GM12872 (cell line): ENCODE results near the gene WNK1.

Source experiments
- TF ChIP-seq, protein P1 (sequence below): IDR thresholded peaks from 3 replicates; pipeline ENCODE4 v1.5.1; 2011; ENCODE audit warnings: low read depth, mild to moderate bottlenecking, low read length, moderate library complexity; ENCODE audit not compliant: insufficient read depth

The WNK1 gene

DNA sequence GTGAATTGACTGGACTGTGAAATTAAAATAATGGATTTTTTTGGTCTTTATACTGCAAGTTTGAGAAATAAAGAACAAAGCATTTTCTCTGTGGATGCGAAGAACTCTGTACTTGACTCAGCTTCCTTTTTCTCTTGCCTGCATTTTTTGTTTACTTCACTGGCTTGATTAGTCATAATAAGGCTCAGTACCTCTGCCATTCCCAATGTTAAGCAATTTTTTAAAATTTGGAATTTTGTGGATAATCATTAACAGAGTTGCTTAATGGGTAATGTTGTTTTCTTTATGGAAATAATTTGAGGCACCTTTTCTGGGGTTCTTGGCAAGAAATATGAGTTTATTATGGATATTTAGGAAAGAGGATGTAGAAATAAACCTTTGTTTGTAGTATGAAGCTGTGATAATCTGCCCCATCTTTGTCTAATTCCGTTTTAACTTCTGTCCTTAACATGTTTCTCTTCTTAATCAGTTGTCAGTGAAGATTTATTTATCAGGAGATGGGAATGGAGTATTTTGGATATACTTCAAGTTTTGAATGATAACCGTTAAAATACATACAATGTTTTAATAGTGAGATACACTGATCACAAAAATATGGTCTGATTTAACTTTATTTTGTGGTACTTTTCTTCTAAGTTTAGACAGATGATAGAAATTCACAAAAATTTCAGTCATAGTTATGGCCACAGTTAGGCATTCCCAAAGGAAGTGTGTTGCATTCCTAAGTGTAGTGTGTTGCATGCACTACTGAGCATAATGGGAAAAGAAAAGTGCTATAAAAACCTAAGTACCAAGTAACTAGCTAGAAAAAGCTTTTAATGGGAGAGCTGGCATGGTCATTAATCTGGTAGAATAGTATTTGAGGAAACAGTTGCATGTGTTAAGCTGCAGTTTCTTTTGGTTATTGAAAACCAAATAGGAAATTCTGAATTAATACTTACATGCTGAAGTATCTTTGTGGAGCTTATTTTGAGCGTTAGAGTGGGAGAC, 27.7 kb downstream of the WNK1 start:
- TF ChIP-seq, protein P1, sequence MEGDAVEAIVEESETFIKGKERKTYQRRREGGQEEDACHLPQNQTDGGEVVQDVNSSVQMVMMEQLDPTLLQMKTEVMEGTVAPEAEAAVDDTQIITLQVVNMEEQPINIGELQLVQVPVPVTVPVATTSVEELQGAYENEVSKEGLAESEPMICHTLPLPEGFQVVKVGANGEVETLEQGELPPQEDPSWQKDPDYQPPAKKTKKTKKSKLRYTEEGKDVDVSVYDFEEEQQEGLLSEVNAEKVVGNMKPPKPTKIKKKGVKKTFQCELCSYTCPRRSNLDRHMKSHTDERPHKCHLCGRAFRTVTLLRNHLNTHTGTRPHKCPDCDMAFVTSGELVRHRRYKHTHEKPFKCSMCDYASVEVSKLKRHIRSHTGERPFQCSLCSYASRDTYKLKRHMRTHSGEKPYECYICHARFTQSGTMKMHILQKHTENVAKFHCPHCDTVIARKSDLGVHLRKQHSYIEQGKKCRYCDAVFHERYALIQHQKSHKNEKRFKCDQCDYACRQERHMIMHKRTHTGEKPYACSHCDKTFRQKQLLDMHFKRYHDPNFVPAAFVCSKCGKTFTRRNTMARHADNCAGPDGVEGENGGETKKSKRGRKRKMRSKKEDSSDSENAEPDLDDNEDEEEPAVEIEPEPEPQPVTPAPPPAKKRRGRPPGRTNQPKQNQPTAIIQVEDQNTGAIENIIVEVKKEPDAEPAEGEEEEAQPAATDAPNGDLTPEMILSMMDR, result no peak

DNA sequence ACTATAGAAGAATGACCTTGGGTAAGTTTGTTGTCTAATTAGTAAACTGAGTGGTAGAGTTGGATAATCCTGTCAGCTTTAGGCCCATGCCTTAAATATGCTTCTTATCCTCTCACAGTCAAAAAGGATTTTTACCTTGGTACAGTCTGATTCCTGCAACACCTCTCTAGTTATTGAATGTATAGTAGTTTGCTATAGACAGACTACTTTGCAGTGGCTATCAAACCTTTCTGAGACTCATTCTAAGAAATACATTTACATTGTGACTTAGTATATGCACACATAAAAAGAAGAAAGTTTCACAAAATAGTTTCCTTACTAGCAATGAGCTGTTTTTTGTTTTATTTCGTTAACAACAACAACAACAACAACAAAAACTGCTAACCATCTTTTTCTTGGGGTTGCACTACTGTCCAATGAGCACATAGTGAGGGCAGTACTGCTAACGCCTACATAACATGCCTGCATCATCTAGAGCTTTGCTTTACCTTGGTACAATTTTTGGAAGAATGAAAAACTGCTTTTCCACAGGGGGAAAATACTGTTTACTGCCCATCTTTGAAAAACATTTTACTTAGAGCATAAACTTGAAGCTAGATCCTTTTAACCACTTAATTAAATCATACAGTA, 28.5 kb downstream of the WNK1 start:
- TF ChIP-seq, protein P1, result no peak

DNA sequence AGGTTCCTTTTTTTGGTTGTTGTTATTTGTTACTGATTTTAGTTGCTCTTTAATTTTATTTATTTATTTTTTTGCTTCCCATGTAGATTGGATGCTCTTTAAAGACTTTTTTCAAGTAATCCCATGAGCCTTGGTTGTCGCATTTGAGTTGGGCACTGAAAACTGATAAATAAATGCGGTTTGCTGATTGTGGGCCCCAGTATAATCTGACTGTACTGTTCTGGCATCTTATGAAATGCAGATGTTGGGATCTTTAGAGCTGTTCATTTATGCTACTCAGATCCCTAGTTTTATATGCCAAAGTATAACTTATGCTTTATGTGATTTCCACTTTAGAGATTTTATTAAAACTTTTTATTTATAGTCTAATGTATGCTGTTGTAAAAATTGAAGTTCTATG, 33.3 kb downstream of the WNK1 start:
- TF ChIP-seq, protein P1, result no peak

DNA sequence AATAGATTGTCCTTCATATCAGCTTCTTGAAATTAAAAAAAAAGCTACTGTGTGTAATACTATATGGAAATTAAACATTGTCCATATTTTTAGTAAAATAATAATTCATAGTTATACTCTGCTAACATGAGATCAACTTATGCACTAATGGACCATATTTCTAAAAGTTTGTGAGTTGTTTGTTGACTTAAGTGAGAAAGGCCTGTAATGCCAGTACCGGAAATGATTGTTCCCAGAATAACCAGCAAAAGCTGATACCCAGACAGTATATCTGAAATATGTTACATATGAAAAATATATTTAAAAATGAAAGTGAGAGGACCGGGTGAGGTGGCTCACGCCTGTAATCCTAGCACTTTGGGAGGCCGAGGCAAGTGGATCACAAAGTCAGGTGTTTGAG, 35.9 kb downstream of the WNK1 start:
- TF ChIP-seq, protein P1, result no peak

DNA sequence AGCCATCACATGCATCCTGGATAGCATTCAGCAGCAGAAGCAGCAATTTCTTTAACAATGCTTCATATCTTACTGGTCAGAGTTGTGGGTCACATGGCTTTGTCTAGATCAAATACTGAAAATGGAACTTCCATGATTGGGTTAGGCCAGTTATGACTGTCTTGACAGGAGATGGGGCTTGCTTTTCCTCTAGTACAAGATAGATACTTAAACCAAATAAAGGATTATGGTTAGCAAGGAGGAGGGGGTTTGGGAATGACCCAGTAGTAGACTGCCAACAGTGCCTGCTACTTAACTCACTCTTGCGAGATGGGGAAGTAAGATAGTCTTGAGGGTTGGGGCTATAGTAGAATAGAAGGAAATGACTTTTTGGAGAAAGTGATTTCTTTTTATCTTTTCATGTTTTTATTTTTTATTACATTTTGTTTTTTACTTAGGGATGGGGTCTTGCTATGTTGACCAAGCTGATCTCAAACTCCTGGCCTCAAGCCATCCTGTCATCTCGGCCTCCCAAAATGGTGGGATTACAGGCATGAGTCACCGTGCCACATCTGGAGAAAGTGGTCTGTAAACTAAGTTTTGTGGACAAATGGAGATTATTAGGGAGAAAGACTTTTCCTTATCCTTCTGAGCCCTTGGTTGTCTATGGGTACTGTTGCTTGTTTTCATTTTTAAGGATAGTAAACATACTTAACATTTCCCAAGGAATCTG, 37.6 kb downstream of the WNK1 start:
- TF ChIP-seq, protein P1, result no peak

DNA sequence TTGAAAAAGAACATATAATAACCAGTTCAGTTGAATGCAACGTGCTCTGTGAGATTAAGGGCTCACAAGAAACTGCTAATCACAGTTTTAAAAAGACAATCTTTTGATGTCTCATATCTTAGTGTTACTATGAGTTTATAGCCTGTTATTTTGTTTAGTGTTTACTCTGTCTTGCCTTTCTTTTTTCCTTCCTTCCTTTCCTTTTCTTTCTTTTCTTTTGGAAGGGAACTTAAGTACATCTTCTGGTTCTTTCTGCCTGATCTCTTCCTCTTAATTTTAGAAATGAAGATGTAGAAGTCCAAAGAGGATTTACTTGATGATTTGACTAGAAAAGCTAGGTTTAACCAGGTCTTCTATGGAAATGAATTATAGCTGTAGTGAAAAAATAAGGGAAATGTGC, 38.2 kb downstream of the WNK1 start:
- TF ChIP-seq, protein P1, result no peak

DNA sequence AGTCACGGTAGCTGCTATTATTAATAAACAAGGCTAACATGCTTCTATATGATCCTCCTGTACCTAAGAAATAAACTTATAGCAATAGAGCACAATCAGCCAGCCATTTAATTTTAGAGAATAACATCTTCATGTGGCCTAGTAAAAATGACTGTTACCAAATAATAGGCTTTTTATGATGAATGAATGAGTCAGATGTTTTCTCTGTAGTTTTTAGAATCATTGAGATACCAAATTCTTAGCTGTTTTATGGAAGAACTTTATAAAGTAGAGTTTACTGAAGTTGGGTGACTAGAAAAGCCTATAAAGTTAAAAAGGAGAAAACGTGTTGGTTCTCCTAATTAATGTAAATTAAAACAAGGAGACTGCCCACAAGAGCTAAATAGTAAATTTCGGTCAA, 40.7 kb downstream of the WNK1 start:
- TF ChIP-seq, protein P1, result no peak
